ENCODE measurements around the gene PNMA8C. TPM values are rescaled to one million over a fixed set of nuclear protein-coding genes. Genes with fewer than 3 reads are reported as not detected.
"Not testable (repeated sequence)": the region's sequence is repeated elsewhere in the genome, so short reads cannot be mapped to it uniquely, and the experiment has no call there.

Gene PNMA8C
- total and polyA plus RNA-seq, 2 experiments from 2014 or later, result 0.44 to 2.3 TPM

GRCh38 chr19:46402725-46403124 lies 26.0 kb downstream of the PNMA8C start:
- Histone ChIP-seq H3K27me3 (ENCODE audit: insufficient read depth) (peaks cover 52% of the 10 kb centered on the region), H3K79me2 (replicated peaks; ENCODE audit: insufficient read depth) (no peaks in the 10 kb centered on the region), H3K4me3 (no peak overlapping the region), H3K4me1 (ENCODE audit: insufficient read depth) (peaks cover 14% of the 10 kb centered on the region), H2AFZ (no peak overlapping the region), H3K4me2 (no peak overlapping the region), H3K36me3 (ENCODE audit: insufficient read depth) (no peaks in the 10 kb centered on the region), H4K20me1 (replicated peaks; ENCODE audit: insufficient read depth) (no peaks in the 10 kb centered on the region), H3K9me2 (ENCODE audit: insufficient read depth) (no peaks in the 10 kb centered on the region), H3K27ac (ENCODE audit: low read depth) (no peak overlapping the region), H3F3A (replicated peaks; ENCODE audit: low read depth) (0 out of 2 replicates have a peak, but pooled peaks cover 13% of the 10 kb centered on the region)
- no peak overlapping the region for H3K27ac Mint-ChIP-seq
- H3K27me3 Mint-ChIP-seq (ENCODE audit: insufficient read depth, low read depth, poor library complexity), result peaks cover 42% of the 10 kb centered on the region
- no peaks in the 10 kb centered on the region for H3K9me3 Mint-ChIP-seq
- ATAC-seq (no peak), DNase-seq (ENCODE audit: low spot score) (no peak)
- no peaks in the 10 kb centered on the region for H3K36me3 Mint-ChIP-seq (ENCODE audit: low read depth)
- H3K4me1 Mint-ChIP-seq, result peaks cover 23% of the 10 kb centered on the region
- TF ChIP-seq POLR2AphosphoS5 (IDR thresholded peaks at IDR 0.05; ENCODE audit: low read depth) (no peak), ETS1 (IDR thresholded peaks at IDR 0.05) (no peak), REST (IDR thresholded peaks at IDR 0.05; ENCODE audit: unreplicated experiment) (no peak), STAT1 (IDR thresholded peaks at IDR 0.05; ENCODE audit: unreplicated experiment) (no peak), ZNF331 (CRISPR knock-in tag; IDR thresholded peaks at IDR 0.05; ENCODE audit: low read depth) (no peak), CREB1 (CRISPR knock-in tag; IDR thresholded peaks at IDR 0.05; ENCODE audit: low read depth) (no peak), CTCF (conservative IDR thresholded peaks at IDR 0.05; ENCODE audit: low read depth in 2 of 2) (no peak), EZH2phosphoT487 (IDR thresholded peaks at IDR 0.05; ENCODE audit: unreplicated experiment) (no peak)
- H3K4me3 Mint-ChIP-seq, result peak overlapping the region; percentile 20; the same call in 1 of the 3 replicates

- peaks cover 17% of the 10 kb centered on the region for H3F3A ChIP-seq (replicated peaks; ENCODE audit: low read depth)
- not testable (repeated sequence) for H3K36me3 ChIP-seq (ENCODE audit: insufficient read depth); H2AFZ ChIP-seq; H3K9me3 Mint-ChIP-seq; H3K4me1 ChIP-seq (ENCODE audit: insufficient read depth); H3K79me2 ChIP-seq (replicated peaks; ENCODE audit: insufficient read depth); H3K27ac Mint-ChIP-seq; H3K9me2 ChIP-seq (ENCODE audit: insufficient read depth); H3K36me3 Mint-ChIP-seq (ENCODE audit: low read depth); H3K27me3 ChIP-seq (ENCODE audit: insufficient read depth); H3K27ac ChIP-seq (ENCODE audit: low read depth); DNase-seq (ENCODE audit: low spot score); H3K4me3 Mint-ChIP-seq; H3K4me3 ChIP-seq; H4K20me1 ChIP-seq (replicated peaks; ENCODE audit: insufficient read depth); ATAC-seq
- H3K4me2 ChIP-seq, result peak overlapping the region; percentile 25; the same call in 1 of the 2 replicates
- peaks cover 13% of the 10 kb centered on the region for H3K27me3 Mint-ChIP-seq (ENCODE audit: insufficient read depth, low read depth, poor library complexity)
- peaks cover 18% of the 10 kb centered on the region; the same call in 2 of the 3 replicates for H3K4me1 Mint-ChIP-seq
Observed at GRCh38 chr19:46397801-46398479, 30.8 kb downstream of the PNMA8C start.
